SK-N-SH treated with all-trans-retinoic acid at 6 μM for 48 hours (cell line): ENCODE results near the gene THRB.

Experiments used
- ATAC-seq: fragments of 200-7000 bp; cut with Tn5 transposase; 3 replicates; pipeline ENCODE4 v1.9.1; 2020; ENCODE audit warnings: mild to moderate bottlenecking, moderate library complexity
- ARNTL ChIP-seq: fragments of 450-650 bp; formaldehyde crosslinking; IDR thresholded peaks from 2 replicates; pipeline ENCODE4 v1.5.0; 2020; ENCODE audit warnings: low read depth, mild to moderate bottlenecking, moderate library complexity, borderline replicate concordance
- BACH2 ChIP-seq: fragments of 250-450 bp; sonication (Bioruptor Pico); IDR thresholded peaks from 2 replicates; pipeline ENCODE4 v1.9.0; 2021; ENCODE audit warnings: mild to moderate bottlenecking, borderline replicate concordance
- CSDC2 ChIP-seq: fragments of 250-450 bp; sonication (Bioruptor Pico); IDR thresholded peaks from 2 replicates; pipeline ENCODE4 v1.5.0; 2020; ENCODE audit warnings: mild to moderate bottlenecking, moderate library complexity
- ESRRG ChIP-seq: fragments of 250-450 bp; sonication (Bioruptor Pico); IDR thresholded peaks from 2 replicates; pipeline ENCODE4 v1.6.1; 2021; ENCODE audit warnings: mild to moderate bottlenecking
- ISL1 ChIP-seq: fragments of 250-450 bp; sonication (Bioruptor Pico); IDR thresholded peaks from 2 replicates; pipeline ENCODE4 v2.1.2; 2022; ENCODE audit warnings: mild to moderate bottlenecking, moderate library complexity
- PPARA ChIP-seq: fragments of 250-450 bp; sonication (Bioruptor Pico); IDR thresholded peaks from 2 replicates; pipeline ENCODE4 v1.5.0; 2020; ENCODE audit warnings: mild to moderate bottlenecking, borderline replicate concordance
- RARB ChIP-seq: fragments of 250-450 bp; sonication (Bioruptor Pico); IDR thresholded peaks from 2 replicates; pipeline ENCODE4 v1.8.0; 2021; ENCODE audit warnings: mild to moderate bottlenecking, moderate library complexity
- SNAI2 ChIP-seq: fragments of 250-450 bp; sonication (Bioruptor Pico); IDR thresholded peaks from 2 replicates; pipeline ENCODE4 v1.5.0; 2020; ENCODE audit warnings: mild to moderate bottlenecking, moderate library complexity
- TCF4 ChIP-seq: fragments of 250-450 bp; sonication (Bioruptor Pico); IDR thresholded peaks from 2 replicates; pipeline ENCODE4 v1.8.0; 2021; ENCODE audit warnings: mild to moderate bottlenecking, moderate library complexity, borderline replicate concordance
- TOX ChIP-seq: fragments of 250-450 bp; sonication (Bioruptor Pico); IDR thresholded peaks from 2 replicates; pipeline ENCODE4 v1.8.0; 2021; ENCODE audit warnings: mild to moderate bottlenecking, moderate library complexity, borderline replicate concordance
- ZFP3 ChIP-seq: fragments of 250-450 bp; sonication (Bioruptor Pico); IDR thresholded peaks from 2 replicates; pipeline ENCODE4 v1.5.0; 2020; ENCODE audit warnings: mild to moderate bottlenecking, moderate library complexity
- ZFP30 ChIP-seq: fragments of 450-650 bp; formaldehyde crosslinking; IDR thresholded peaks from 2 replicates; pipeline ENCODE4 v1.5.0; 2022; ENCODE audit warnings: mild to moderate bottlenecking, moderate library complexity
- ZNF565 ChIP-seq: fragments of 450-650 bp; formaldehyde crosslinking; conservative IDR thresholded peaks from 2 replicates; pipeline ENCODE4 v1.5.0; 2020; ENCODE audit warnings: low read depth, mild to moderate bottlenecking, moderate library complexity
- ZNF8 ChIP-seq: fragments of 450-650 bp; formaldehyde crosslinking; IDR thresholded peaks from 2 replicates; pipeline ENCODE4 v1.5.0; 2020; ENCODE audit warnings: mild to moderate bottlenecking, moderate library complexity
- TF ChIP-seq, protein P1 (sequence below): fragments of 250-450 bp; sonication (Bioruptor Pico); IDR thresholded peaks from 2 replicates; pipeline ENCODE4 v1.5.1; 2021; ENCODE audit warnings: mild to moderate bottlenecking, moderate library complexity
- TF ChIP-seq, protein P2 (sequence below): fragments of 250-450 bp; sonication (Bioruptor Pico); IDR thresholded peaks from 2 replicates; pipeline ENCODE4 v1.8.0; 2020; ENCODE audit warnings: mild to moderate bottlenecking, moderate library complexity, borderline replicate concordance
- TF ChIP-seq, protein P3 (sequence below): fragments of 250-450 bp; sonication (Bioruptor Pico); IDR thresholded peaks from 2 replicates; pipeline ENCODE4 v1.8.0; 2021; ENCODE audit warnings: low read depth, mild to moderate bottlenecking, moderate library complexity, borderline replicate concordance
- TF ChIP-seq, protein P4 (sequence below): fragments of 250-450 bp; sonication (Bioruptor Pico); IDR thresholded peaks from 2 replicates; pipeline ENCODE4 v1.5.1; 2020; ENCODE audit warnings: low read depth, mild to moderate bottlenecking, moderate library complexity
- TF ChIP-seq, protein P5 (sequence below): fragments of 250-450 bp; sonication (Bioruptor Pico); IDR thresholded peaks from 2 replicates; pipeline ENCODE4 v1.5.0; 2020; ENCODE audit warnings: mild to moderate bottlenecking, moderate library complexity

The THRB gene

DNA sequence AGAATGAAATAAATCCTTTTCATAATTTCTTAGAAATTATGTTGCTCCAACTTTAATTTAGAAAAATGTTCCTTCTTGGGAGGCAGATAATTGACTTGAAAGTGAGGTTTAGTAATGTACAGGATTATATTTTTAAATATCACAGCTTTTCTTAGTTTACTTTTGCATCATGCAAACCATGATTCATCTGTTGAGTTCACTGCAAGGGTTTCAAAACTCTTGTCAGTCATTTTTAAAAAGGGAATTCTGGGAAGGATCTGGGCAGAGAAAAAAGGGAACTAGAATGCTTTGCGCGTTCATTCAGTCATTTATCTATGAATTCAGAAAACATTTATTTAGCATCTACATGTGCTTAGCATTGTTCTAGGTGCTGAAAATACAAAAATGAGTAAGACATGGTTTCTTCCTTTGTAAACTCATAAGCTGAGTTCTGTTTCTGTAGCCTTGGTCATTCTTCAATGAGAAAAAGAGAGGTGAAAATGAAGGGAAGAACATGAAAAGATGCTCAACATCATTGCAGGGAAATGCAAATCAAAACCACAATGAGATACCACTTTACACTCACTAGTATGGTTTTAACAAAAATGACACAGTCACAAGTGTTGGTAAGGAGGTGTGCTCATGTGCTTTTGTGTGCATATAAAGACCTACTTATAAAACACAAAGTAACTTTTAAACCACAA lies 340.5 kb downstream of the THRB start:
- ATAC-seq: no peak
- TF ChIP-seq ZNF8 (CRISPR knock-in tag) (no peak), ZNF565 (CRISPR knock-in tag) (no peak), ZFP30 (CRISPR knock-in tag) (no peak), ARNTL (no peak), ZFP3 (CRISPR knock-in tag) (no peak), TCF4 (CRISPR knock-in tag) (no peak), SNAI2 (CRISPR knock-in tag) (no peak), TOX (CRISPR knock-in tag) (no peak)
- TF ChIP-seq, protein P1, sequence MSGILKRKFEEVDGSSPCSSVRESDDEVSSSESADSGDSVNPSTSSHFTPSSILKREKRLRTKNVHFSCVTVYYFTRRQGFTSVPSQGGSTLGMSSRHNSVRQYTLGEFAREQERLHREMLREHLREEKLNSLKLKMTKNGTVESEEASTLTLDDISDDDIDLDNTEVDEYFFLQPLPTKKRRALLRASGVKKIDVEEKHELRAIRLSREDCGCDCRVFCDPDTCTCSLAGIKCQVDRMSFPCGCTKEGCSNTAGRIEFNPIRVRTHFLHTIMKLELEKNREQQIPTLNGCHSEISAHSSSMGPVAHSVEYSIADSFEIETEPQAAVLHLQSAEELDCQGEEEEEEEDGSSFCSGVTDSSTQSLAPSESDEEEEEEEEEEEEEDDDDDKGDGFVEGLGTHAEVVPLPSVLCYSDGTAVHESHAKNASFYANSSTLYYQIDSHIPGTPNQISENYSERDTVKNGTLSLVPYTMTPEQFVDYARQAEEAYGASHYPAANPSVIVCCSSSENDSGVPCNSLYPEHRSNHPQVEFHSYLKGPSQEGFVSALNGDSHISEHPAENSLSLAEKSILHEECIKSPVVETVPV (CRISPR knock-in tag): no peak

DNA sequence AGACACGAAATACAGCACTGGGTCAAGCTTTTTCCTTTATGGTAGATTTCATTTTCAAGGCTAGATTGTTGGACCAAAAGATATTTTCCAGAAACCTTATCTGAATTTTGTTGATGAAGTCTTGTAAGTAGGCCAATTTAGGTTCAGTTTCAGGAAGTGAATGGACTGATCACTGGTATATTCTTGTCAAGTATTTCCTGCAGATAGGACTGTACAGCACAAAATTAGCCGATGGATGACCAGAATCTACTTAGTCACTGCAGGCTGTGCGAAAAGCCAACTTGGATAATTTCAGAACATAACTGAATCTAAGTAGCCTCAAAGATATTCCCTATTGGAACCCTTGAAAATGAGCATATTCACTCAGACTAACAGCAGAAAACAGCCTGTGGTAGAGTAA lies 343.1 kb downstream of the THRB start:
- TF ChIP-seq, protein P2, sequence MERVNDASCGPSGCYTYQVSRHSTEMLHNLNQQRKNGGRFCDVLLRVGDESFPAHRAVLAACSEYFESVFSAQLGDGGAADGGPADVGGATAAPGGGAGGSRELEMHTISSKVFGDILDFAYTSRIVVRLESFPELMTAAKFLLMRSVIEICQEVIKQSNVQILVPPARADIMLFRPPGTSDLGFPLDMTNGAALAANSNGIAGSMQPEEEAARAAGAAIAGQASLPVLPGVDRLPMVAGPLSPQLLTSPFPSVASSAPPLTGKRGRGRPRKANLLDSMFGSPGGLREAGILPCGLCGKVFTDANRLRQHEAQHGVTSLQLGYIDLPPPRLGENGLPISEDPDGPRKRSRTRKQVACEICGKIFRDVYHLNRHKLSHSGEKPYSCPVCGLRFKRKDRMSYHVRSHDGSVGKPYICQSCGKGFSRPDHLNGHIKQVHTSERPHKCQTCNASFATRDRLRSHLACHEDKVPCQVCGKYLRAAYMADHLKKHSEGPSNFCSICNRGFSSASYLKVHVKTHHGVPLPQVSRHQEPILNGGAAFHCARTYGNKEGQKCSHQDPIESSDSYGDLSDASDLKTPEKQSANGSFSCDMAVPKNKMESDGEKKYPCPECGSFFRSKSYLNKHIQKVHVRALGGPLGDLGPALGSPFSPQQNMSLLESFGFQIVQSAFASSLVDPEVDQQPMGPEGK (CRISPR knock-in tag): no peak
- no peak for TF ChIP-seq ISL1 (CRISPR knock-in tag)
- no peak for TF ChIP-seq ESRRG
- TF ChIP-seq, protein P3, sequence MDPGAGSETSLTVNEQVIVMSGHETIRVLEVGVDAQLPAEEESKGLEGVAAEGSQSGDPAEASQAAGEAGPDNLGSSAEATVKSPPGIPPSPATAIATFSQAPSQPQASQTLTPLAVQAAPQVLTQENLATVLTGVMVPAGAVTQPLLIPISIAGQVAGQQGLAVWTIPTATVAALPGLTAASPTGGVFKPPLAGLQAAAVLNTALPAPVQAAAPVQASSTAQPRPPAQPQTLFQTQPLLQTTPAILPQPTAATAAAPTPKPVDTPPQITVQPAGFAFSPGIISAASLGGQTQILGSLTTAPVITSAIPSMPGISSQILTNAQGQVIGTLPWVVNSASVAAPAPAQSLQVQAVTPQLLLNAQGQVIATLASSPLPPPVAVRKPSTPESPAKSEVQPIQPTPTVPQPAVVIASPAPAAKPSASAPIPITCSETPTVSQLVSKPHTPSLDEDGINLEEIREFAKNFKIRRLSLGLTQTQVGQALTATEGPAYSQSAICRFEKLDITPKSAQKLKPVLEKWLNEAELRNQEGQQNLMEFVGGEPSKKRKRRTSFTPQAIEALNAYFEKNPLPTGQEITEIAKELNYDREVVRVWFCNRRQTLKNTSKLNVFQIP (CRISPR knock-in tag): no peak
- TF ChIP-seq ZNF565 (CRISPR knock-in tag): no peak
- TF ChIP-seq ARNTL: no peak
- TF ChIP-seq, protein P1 (CRISPR knock-in tag): no peak
- TF ChIP-seq RARB (CRISPR knock-in tag): no peak
- no peak for TF ChIP-seq TCF4 (CRISPR knock-in tag)
- TF ChIP-seq, protein P4, sequence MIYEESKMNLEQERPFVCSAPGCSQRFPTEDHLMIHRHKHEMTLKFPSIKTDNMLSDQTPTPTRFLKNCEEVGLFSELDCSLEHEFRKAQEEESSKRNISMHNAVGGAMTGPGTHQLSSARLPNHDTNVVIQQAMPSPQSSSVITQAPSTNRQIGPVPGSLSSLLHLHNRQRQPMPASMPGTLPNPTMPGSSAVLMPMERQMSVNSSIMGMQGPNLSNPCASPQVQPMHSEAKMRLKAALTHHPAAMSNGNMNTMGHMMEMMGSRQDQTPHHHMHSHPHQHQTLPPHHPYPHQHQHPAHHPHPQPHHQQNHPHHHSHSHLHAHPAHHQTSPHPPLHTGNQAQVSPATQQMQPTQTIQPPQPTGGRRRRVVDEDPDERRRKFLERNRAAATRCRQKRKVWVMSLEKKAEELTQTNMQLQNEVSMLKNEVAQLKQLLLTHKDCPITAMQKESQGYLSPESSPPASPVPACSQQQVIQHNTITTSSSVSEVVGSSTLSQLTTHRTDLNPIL (CRISPR knock-in tag): no peak
- TF ChIP-seq BACH2 (CRISPR knock-in tag): no peak
- TF ChIP-seq SNAI2 (CRISPR knock-in tag): no peak
- TF ChIP-seq, protein P5, sequence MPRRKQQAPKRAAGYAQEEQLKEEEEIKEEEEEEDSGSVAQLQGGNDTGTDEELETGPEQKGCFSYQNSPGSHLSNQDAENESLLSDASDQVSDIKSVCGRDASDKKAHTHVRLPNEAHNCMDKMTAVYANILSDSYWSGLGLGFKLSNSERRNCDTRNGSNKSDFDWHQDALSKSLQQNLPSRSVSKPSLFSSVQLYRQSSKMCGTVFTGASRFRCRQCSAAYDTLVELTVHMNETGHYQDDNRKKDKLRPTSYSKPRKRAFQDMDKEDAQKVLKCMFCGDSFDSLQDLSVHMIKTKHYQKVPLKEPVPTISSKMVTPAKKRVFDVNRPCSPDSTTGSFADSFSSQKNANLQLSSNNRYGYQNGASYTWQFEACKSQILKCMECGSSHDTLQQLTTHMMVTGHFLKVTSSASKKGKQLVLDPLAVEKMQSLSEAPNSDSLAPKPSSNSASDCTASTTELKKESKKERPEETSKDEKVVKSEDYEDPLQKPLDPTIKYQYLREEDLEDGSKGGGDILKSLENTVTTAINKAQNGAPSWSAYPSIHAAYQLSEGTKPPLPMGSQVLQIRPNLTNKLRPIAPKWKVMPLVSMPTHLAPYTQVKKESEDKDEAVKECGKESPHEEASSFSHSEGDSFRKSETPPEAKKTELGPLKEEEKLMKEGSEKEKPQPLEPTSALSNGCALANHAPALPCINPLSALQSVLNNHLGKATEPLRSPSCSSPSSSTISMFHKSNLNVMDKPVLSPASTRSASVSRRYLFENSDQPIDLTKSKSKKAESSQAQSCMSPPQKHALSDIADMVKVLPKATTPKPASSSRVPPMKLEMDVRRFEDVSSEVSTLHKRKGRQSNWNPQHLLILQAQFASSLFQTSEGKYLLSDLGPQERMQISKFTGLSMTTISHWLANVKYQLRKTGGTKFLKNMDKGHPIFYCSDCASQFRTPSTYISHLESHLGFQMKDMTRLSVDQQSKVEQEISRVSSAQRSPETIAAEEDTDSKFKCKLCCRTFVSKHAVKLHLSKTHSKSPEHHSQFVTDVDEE (CRISPR knock-in tag): no peak
- TF ChIP-seq TOX (CRISPR knock-in tag): no peak
- TF ChIP-seq ZFP3 (CRISPR knock-in tag): no peak
- no peak for TF ChIP-seq PPARA (CRISPR knock-in tag)
- TF ChIP-seq CSDC2 (CRISPR knock-in tag): no peak
- no peak for TF ChIP-seq ZNF8 (CRISPR knock-in tag)
- TF ChIP-seq, all 23 proteins: peak for 0
- ATAC-seq: no peak; the same call in 2 of the 3 replicates
